ENCODE results near the gene ASCC1.

ASCC1 gene

DNA sequence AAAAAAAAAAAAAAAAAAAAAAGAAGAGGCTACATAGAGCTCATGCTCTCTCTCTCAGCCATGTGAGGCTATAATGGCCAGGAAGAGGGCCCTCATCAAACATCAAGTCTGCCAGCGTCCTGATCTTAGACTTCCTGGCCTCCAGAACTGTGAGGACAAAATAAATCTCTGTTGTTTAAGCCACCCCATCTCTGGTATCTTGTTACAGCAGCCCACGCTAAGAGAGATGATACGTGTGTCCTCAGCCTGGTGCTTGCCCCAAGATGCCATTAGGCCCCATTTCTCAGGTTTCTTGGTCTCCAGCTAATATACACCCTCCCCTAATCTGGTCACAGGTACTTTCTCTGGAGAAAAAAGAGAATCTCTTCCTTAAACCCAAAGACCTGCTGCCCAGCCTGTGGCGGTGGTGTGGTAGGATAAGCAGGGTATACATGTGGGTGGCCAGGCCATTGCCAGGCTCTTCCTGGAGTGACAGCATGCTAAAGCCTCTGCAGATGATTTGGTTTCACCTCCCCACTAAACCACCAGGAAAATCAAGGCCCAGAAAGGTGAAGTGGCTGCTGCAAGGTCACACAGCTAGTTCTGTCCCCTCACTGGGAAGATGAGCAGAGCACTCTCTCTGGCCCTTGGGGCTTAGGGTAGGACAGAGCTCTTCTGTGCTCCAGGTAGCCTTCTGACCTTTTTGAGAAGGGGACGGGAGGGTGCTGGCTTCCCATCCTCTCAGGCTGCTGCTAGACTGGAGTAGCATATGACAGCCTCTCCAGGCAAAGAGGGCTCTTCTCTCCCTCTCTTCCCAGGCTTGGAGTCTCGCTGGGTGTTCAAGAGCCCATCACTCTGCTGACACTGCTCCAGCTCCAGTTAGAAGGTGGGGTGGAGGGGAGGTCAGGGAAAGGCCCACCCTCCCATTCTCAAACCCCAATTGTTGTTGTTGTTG lies 133.0 kb downstream of the ASCC1 start:
- TF ChIP-seq PAX5 (IDR thresholded peaks at IDR 0.05; ENCODE audit: insufficient read depth, low read length, severe bottlenecking) (no peak), POLR2A (IDR thresholded peaks at IDR 0.05; ENCODE audit: low read depth, low read length) (no peak), POU2F2 (IDR thresholded peaks at IDR 0.05; ENCODE audit: low read depth, low read length) (no peak), SPI1 (IDR thresholded peaks at IDR 0.05; ENCODE audit: low read depth, low read length) (no peak), POLR2AphosphoS5 (IDR thresholded peaks at IDR 0.05; ENCODE audit: low read depth, low read length) (no peak), TAF1 (IDR thresholded peaks at IDR 0.05; ENCODE audit: low read depth, low read length) (no peak)
- DNase-seq (ENCODE audit: insufficient read length, low spot score) (no peak), FAIRE-seq (no peak)

DNA sequence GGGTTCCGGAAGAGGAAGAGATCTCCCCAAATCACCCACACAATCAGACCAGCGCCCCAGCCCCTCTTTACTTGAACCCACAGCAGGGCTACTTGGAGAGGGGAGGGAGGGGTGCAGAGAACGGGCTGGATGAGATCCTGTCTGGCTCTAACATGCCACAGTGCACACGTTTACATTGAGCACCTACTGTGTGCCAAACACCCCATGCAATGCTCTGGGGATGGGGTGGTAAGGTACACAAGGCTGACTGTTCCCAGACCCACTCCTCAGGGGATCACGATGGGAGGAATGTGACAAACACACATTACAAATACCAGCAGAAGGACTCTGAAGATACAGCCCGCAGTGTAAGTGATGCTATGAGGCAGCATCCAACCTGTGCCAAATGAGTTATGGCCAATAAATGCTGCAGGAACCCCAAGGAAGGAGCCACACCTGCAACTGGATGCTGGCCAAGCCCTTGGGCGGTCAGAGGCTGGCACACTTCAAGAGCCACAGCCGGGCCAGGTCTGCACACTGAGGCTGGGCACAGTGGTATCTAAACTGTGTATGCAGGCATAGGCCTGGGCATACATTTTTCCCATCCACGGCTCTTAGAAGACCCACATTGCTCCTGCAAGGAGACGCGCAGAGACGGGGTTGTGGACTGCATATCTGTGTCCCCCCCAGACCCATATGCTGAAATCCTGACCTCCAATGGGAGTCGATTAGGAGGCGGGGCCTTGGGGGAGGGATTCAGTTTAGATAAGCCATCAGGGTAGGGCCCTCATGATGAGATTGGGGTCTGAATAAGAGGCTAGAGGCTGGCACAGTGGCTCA lies 134.1 kb downstream of the ASCC1 start:
- DNase-seq (ENCODE audit: insufficient read length, low spot score), result no peak

DNA sequence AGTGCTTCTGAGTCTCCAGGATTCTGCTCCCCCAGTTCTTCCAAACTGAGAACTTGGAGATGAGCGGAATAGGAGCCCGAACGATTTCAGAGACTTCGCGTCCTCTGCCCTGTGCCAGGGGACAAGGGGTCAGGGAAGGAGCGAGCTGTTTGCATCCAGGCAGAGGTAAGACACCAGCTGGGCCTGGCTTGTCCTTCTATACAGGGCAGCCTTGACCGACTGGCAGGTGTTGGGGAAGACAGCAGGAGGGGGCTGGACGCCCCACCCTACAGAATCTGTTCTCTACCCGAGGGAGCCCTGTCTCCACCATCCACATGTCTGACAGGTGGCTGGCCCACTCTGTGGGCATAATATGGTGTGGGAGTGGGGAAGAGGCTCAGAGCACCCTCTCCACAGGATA lies 134.9 kb downstream of the ASCC1 start:
- TF ChIP-seq SPI1 (IDR thresholded peaks at IDR 0.05; ENCODE audit: low read depth, low read length) (no peak), POU2F2 (IDR thresholded peaks at IDR 0.05; ENCODE audit: low read depth, low read length) (no peak), POLR2A (IDR thresholded peaks at IDR 0.05; ENCODE audit: low read depth, low read length) (no peak), TAF1 (IDR thresholded peaks at IDR 0.05; ENCODE audit: low read depth, low read length) (no peak), POLR2AphosphoS5 (IDR thresholded peaks at IDR 0.05; ENCODE audit: low read depth, low read length) (no peak), PAX5 (IDR thresholded peaks at IDR 0.05; ENCODE audit: insufficient read depth, low read length, severe bottlenecking) (no peak)
- FAIRE-seq (no peak), DNase-seq (ENCODE audit: insufficient read length, low spot score) (no peak)

More for the DNA sequence above, 134.1 kb downstream of the ASCC1 start:
- no peak for FAIRE-seq
- no peak for TF ChIP-seq SPI1 (IDR thresholded peaks at IDR 0.05; ENCODE audit: low read depth, low read length)
- no peak for TF ChIP-seq POLR2A (IDR thresholded peaks at IDR 0.05; ENCODE audit: low read depth, low read length)
- TF ChIP-seq PAX5 (IDR thresholded peaks at IDR 0.05; ENCODE audit: insufficient read depth, low read length, severe bottlenecking), result no peak

DNA sequence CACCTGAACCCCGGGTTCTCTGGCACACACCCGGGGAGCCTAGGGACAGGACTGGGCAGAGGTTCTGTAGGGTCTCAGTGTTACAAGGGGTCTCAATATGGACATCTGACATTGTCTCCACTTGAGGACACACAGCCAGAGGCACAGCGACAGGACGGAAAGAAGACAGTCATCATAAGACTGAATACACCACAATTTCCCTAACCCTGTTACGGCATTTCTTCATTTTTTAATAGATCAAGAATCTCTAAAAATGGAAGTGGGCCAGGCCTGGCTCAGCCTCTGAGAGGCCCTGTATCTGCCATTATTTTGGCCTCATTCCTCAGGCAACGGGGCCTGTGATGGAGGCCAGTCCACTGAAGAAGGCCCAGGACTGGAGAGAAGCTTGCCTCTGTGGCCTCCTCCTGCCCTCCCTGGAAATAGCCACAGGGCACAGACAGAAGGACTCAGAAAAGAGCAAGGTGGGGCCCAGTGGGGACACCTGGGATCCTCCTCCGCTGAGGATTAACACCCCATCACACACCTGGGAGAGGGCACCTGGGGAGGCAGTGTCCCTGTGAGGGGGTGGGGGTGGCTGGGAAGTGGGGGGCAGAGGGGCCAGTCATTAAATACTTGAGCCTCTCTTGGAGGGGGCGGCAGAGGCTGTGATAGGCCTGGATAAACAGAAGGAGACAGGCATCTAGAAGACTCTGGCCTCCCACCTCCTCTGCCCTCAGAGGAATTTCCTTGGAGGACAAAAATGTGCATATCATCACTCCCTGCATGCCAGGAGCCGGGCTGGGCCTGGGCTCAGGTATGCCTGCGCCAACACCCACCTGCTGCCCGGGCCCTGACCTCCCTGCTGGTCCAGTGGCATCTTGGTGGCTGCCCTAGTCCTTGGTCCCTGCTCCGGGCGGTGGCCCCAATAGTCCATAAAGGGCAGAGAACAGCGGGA lies 135.8 kb downstream of the ASCC1 start:
- FAIRE-seq, result no peak
- TF ChIP-seq POLR2AphosphoS5 (IDR thresholded peaks at IDR 0.05; ENCODE audit: low read depth, low read length) (no peak), TAF1 (IDR thresholded peaks at IDR 0.05; ENCODE audit: low read depth, low read length) (no peak), SPI1 (IDR thresholded peaks at IDR 0.05; ENCODE audit: low read depth, low read length) (no peak), PAX5 (IDR thresholded peaks at IDR 0.05; ENCODE audit: insufficient read depth, low read length, severe bottlenecking) (no peak), POLR2A (IDR thresholded peaks at IDR 0.05; ENCODE audit: low read depth, low read length) (no peak)
- no peak for DNase-seq (ENCODE audit: insufficient read length, low spot score)

DNA sequence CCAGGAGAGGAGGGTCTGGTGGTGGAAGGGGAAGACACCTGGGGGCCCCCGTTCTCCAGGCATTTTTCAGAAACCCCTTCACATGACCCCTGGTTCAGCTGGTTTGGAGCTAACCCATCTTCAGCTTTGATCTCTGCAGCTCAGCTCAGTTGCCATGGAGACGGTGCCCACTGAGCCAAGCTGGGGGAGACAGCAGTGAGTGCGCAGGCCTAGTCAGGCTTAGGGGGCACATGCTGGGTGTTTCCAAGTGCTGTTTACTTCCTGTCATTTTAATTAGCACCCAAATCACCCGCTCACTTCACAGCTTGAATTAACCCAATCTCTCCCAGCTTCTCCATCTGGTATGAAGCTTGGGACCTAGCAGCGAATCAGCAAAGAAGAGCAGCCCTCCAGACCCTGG lies 136.7 kb downstream of the ASCC1 start:
- FAIRE-seq (no peak), DNase-seq (ENCODE audit: insufficient read length, low spot score) (no peak)
- TF ChIP-seq SPI1 (IDR thresholded peaks at IDR 0.05; ENCODE audit: low read depth, low read length) (no peak), PAX5 (IDR thresholded peaks at IDR 0.05; ENCODE audit: insufficient read depth, low read length, severe bottlenecking) (no peak)

DNA sequence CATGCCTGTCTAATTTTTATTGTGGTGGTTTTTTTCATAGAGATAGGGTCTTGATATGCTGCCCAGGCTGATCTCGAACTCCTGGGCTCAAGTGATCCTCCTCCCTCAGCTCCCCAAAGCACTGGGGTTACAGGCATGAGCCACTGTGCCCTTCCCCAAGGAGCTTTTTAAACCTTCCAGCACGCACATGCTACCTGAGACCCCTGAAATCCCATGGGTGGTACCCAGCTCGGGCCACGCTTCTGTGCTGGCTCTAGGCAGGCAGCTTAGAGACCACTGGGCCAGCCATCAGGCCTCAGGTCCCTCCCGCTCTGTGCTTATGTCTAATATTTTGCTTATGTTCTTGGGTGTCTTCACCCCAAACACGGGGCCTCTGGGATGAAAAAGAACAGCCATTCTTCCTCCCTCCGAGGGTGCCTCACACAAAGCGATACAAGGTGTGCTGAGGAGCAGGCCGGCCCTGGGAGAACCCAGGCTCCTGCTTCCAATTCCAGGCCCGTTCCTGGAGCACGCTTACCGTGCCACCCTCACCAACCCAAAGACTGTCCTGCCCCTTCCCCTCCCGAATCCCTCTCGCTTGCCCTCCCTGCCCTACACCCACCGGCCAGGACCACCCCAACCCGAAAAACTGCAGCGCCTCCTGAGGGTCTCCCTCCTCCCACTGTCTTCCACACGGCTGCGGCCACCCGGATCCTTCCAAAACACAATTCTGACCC lies 138.6 kb downstream of the ASCC1 start:
- no peak for DNase-seq (ENCODE audit: insufficient read length, low spot score)
- no peak for TF ChIP-seq TAF1 (IDR thresholded peaks at IDR 0.05; ENCODE audit: low read depth, low read length)
- no peak for FAIRE-seq

DNA sequence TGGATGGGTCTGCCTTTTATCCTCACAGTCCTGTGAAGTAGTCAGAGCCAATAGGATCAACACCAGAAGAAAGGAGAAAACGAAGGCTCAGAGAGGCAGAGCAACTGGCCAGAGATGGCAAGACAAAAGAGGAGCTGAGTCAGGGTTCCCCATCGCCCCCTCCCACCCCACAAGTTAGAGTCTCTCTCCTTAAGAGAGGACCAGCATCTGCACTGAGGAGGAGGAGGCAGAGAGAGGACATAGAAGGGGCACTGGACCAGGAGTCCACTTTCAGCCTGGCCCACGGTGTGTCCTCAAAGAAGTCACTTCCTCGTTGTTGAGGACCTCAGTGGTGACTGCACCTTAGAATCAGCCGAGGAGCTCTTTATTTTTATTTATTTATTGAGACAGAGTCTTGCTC lies 139.3 kb downstream of the ASCC1 start:
- TF ChIP-seq POLR2AphosphoS5 (IDR thresholded peaks at IDR 0.05; ENCODE audit: low read depth, low read length), result no peak
- TF ChIP-seq TAF1 (IDR thresholded peaks at IDR 0.05; ENCODE audit: low read depth, low read length), result no peak
- no peak for TF ChIP-seq PAX5 (IDR thresholded peaks at IDR 0.05; ENCODE audit: insufficient read depth, low read length, severe bottlenecking)
- TF ChIP-seq POLR2A (IDR thresholded peaks at IDR 0.05; ENCODE audit: low read depth, low read length), result no peak
- TF ChIP-seq POU2F2 (IDR thresholded peaks at IDR 0.05; ENCODE audit: low read depth, low read length), result no peak
- no peak for TF ChIP-seq SPI1 (IDR thresholded peaks at IDR 0.05; ENCODE audit: low read depth, low read length)
- no peak for FAIRE-seq
- DNase-seq (ENCODE audit: insufficient read length, low spot score), result no peak

DNA sequence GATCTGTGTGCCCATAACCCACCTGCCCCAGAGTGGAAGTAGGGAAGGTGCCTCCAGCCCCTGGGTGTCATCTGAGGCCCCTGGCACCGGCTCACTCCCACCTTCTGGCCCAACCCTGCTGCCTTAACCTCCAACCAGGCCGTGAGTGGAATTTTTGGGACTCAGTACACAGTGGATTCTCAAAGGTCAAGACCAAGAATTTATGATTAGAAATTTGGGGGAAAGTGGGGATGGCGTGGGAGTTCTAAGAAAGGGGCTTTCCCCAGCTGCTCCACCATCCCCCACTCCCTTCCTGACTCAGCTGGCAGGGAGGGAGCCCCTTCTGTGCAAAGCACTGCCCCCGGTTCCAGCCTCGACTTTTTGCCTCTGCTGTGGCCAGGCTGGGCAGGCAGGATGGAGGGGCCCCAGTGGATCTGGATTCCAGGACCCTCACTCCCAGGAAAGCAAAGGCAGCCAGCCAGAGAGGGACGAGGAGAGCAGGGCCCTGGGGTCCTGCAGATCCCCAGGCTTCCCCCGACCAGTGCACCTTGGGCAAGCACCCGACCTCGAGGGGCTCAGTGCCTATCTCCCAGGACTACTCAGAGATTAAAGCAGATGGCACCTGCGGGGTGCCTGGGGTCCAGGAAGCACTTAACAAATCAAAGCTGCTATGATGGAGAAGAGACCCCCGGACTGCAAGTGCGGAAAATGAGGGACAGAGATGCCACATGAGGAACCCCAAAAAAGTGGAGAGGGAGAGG lies 140.5 kb downstream of the ASCC1 start:
- DNase-seq (ENCODE audit: insufficient read length, low spot score) (no peak), FAIRE-seq (no peak)
- no peak for TF ChIP-seq POLR2A (IDR thresholded peaks at IDR 0.05; ENCODE audit: low read depth, low read length)
- TF ChIP-seq POLR2AphosphoS5 (IDR thresholded peaks at IDR 0.05; ENCODE audit: low read depth, low read length), result no peak
- TF ChIP-seq TAF1 (IDR thresholded peaks at IDR 0.05; ENCODE audit: low read depth, low read length), result no peak
- no peak for TF ChIP-seq SPI1 (IDR thresholded peaks at IDR 0.05; ENCODE audit: low read depth, low read length)
- no peak for TF ChIP-seq PAX5 (IDR thresholded peaks at IDR 0.05; ENCODE audit: insufficient read depth, low read length, severe bottlenecking)
- TF ChIP-seq POU2F2 (IDR thresholded peaks at IDR 0.05; ENCODE audit: low read depth, low read length), result no peak

Data from GM12891 (cell line).